Lung (tissue), 12 donors: ENCODE data around the gene TENM4. TPM values are rescaled to one million over a fixed set of nuclear protein-coding genes. Genes with fewer than 3 reads are reported as not detected.

ENCODE experiments used
- ATAC-seq: fragments of 200-7000 bp; cut with Tn5 transposase; one replicate; pipeline ENCODE4 v1.9.1; 2020; ENCODE audit warnings: moderate number of reproducible peaks; ENCODE audit not compliant: insufficient read depth, low FRiP score
- DNase-seq, 3 donors: peaks; one replicate each; pipeline ENCODE4 v3.0.0-alpha.2; 2013 to 2017
- H3K27ac ChIP-seq, 2 donors: one replicate each; pipeline ENCODE4 v1.5.1; 2013; ENCODE audit warnings: mild to moderate bottlenecking in 2 of 2, moderate library complexity in 2 of 2, control low read depth in 1 of 2, inconsistent platforms in 1 of 2, low read depth in 1 of 2, low read length in 1 of 2
- H3K27me3 ChIP-seq, 3 donors: one replicate each; pipeline ENCODE4 v1.5.1; 2013; ENCODE audit warnings: low read length in 2 of 3; ENCODE audit not compliant: control insufficient read depth in 3 of 3, insufficient read depth in 3 of 3
- H3K36me3 ChIP-seq, 4 donors: one replicate each; pipeline ENCODE4 v1.5.1; 2013; ENCODE audit warnings: low read length in 4 of 4, mild to moderate bottlenecking in 1 of 4, moderate library complexity in 1 of 4; ENCODE audit not compliant: control insufficient read depth in 4 of 4, insufficient read depth in 4 of 4
- H3K4me1 ChIP-seq, 5 donors: one replicate each; pipeline ENCODE4 v1.5.1; 2013; ENCODE audit warnings: low read length in 5 of 5, mild to moderate bottlenecking in 2 of 5, moderate library complexity in 1 of 5; ENCODE audit not compliant: control insufficient read depth in 5 of 5, insufficient read depth in 5 of 5
- H3K4me3 ChIP-seq: one replicate; pipeline ENCODE4 v1.5.1; 2013; ENCODE audit warnings: mild to moderate bottlenecking, control low read depth, moderate library complexity
- H3K9ac ChIP-seq, 2 donors: one replicate each; pipeline ENCODE4 v1.5.1; 2013; ENCODE audit warnings: low read length in 2 of 2, control low read depth in 1 of 2; ENCODE audit not compliant: insufficient read depth in 1 of 2
- H3K9me3 ChIP-seq, 4 donors: one replicate each; pipeline ENCODE4 v1.5.1; 2013; ENCODE audit warnings: low read length in 3 of 4, mild to moderate bottlenecking in 1 of 4, moderate library complexity in 1 of 4; ENCODE audit not compliant: control insufficient read depth in 4 of 4, insufficient read depth in 3 of 4
- WGBS, 2 donors: extraction: QIAGEN DNeasy Blood & Tissue Kit; methylation state at CpG; one replicate each; pipeline ENCODE4 v1.1.7; 2013; 5-methylcytosine and 5-hydroxymethylcytosine counted together
- polyA plus RNA-seq, 2 donors: library from polyadenylated mRNA; stranded (reverse); fragments of 200-250 nt; gene quantifications; one replicate each; pipeline ENCODE4 v1.2.1, GENCODE V29; 2013
- total RNA-seq, 2 donors: library from RNA; depleted of rRNA in 1 of 2; stranded (reverse); fragments of >200 nt in 1 of 2; gene quantifications; one replicate each; pipeline ENCODE4 v1.2.1, GENCODE V29; 2014 to 2021
- TF ChIP-seq, protein P1 (sequence below): IDR thresholded peaks from 2 replicates; pipeline ENCODE4 v1.5.1; 2012; ENCODE audit warnings: mild to moderate bottlenecking; ENCODE audit errors: control extremely low read depth, extremely low read depth
- donor health status: control.
- donor health status: control.
- donor health status: Bipolar disorder and iron deficiency.
- donor health status: healthy.
- donor health status: DM: yes; HTN: yes; CAD: no.

TENM4 gene
- total and polyA plus RNA-seq, 4 donors, result 0.28 to 16.4 (median 3.2) TPM

DNA sequence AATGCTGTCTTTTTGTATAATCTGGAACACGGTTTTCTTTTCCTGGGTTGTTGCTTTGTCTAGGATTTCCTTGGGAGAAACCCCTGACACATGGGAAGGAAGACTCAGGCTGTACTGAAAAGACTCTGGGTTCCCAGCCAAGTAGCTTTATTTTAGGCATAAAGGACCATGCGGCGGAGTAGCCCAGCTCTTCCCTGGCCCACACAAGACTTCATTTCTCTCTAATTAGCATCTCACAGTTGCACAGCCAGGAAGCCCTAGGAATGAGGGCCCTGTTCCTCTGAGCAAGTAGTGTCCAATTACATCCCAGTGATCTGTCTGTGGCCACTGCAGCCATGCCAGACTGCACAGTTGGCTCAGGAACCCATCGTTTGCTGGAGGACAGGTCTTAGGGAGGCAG lies 319.5 kb downstream of the TENM4 start:
- H3K4me1 ChIP-seq, result peaks cover 0 to 4% (median 0%) of the 10 kb centered on the region in 5 donors
- no peaks in the 10 kb centered on the region for H3K36me3 ChIP-seq
- H3K9me3 ChIP-seq, result peaks cover 0 to 4% (median 4%) of the 10 kb centered on the region in 4 donors
- H3K4me3 ChIP-seq, result no peak overlapping the region
- H3K9ac ChIP-seq, result no peak overlapping the region
- no peak overlapping the region for H3K27ac ChIP-seq
- 54 to 58% methylated on average over 4 of the region's 4 CpGs for WGBS, 2 donors
- ATAC-seq, result no peak
- DNase-seq, result no peak
- TF ChIP-seq, protein P1, sequence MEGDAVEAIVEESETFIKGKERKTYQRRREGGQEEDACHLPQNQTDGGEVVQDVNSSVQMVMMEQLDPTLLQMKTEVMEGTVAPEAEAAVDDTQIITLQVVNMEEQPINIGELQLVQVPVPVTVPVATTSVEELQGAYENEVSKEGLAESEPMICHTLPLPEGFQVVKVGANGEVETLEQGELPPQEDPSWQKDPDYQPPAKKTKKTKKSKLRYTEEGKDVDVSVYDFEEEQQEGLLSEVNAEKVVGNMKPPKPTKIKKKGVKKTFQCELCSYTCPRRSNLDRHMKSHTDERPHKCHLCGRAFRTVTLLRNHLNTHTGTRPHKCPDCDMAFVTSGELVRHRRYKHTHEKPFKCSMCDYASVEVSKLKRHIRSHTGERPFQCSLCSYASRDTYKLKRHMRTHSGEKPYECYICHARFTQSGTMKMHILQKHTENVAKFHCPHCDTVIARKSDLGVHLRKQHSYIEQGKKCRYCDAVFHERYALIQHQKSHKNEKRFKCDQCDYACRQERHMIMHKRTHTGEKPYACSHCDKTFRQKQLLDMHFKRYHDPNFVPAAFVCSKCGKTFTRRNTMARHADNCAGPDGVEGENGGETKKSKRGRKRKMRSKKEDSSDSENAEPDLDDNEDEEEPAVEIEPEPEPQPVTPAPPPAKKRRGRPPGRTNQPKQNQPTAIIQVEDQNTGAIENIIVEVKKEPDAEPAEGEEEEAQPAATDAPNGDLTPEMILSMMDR, result no peak
- no peaks in the 10 kb centered on the region for H3K27me3 ChIP-seq

DNA sequence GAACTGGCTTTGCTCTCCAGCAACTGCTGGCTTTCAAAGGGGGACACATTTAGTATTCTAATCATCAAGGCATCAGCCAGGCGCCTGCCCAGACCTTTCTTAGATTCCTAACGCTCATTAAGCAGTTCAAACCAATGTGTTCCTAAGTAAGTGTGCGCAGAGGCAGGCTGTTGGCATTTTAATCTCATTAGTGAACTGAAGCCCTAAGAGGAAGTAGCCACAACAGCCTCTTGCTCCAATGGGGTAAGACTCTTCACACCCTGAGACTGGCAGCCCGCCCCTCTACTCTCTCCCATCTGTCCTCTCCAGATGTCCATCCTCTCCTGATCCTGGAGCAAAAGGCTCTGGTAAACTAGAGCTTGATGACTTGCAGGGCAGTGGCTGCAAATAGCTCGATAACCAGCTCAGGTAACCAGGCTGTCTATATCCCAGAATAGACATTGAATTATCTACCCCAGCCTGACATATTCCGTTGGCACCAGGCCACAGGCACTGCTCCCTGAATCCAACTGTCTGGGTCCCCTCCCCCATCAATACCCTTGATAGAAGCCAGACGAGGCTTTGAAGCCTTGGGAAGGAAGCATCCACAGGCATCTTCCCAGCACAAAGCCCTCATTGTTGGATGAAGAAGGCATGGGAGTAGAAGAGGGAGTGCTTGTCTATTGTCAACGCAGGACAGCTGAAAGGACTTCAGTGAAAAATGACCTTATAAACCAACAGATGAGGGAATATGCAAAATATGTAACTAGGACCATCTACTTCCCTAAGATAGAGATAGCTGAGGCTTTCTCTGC lies 321.1 kb downstream of the TENM4 start:
- Histone ChIP-seq H3K9ac (no peak overlapping the region), H3K4me3 (no peak overlapping the region), H3K4me1 (peaks cover 0 to 4% (median 0%) of the 10 kb centered on the region in 5 donors), H3K9me3 (peaks cover 0 to 3% (median 0%) of the 10 kb centered on the region in 4 donors), H3K27me3 (no peaks in the 10 kb centered on the region), H3K36me3 (no peaks in the 10 kb centered on the region), H3K27ac (no peak overlapping the region)
- TF ChIP-seq, protein P1, result no peak
- DNase-seq (no peak), ATAC-seq (no peak)
- WGBS, 2 donors, result 60 to 62% methylated on average over 8 of the region's 8 CpGs

DNA sequence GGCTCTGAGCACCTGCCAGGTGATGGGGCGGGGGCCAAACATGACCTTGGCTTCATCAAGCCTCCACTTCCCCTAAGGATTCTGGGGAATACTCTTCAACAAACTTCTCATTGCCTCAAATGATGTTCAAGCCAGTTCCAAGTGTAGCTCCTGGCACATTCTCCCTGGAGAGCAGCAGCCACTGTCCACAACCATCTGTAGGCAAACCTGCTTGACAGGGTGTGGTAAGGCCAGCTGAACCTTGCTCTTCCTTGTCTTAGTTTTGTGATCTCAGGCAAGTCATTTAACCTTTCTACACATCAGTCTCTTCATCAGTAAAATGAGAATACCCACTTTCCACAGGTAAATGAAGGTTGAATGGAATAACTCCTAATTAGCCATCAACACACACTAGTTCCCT lies 323.3 kb downstream of the TENM4 start:
- Histone ChIP-seq H3K27ac (no peak overlapping the region), H3K27me3 (no peaks in the 10 kb centered on the region), H3K9ac (no peak overlapping the region), H3K9me3 (peaks cover 0 to 3% (median 0%) of the 10 kb centered on the region in 4 donors), H3K4me1 (peaks cover 0 to 12% (median 4%) of the 10 kb centered on the region in 5 donors), H3K4me3 (no peak overlapping the region), H3K36me3 (no peaks in the 10 kb centered on the region)
- DNase-seq, result no peak
- ATAC-seq, result no peak
- TF ChIP-seq, protein P1, result no peak
- WGBS, 2 donors, result 88 to 93% methylated on average over 1 of the region's 1 CpG

DNA sequence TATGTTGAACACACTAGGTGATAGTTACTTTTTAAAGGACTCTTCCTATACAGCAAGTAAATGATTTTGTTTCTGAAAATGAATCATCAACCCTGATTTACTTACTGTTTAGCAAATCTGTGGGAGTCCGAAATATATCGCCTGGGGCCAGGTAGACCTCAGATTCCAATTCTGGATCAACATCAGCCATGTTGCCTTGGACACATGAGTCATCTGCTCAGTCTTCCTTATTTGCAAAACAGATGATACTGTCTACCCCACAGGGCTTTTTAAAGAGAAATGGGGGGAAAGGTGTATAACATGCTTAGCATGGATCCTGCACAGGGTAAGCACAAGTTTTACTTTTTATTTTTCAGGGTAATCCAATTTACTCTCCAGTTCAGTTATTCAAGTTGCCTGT lies 324.2 kb downstream of the TENM4 start:
- Histone ChIP-seq H3K9me3 (peaks cover 0 to 3% (median 0%) of the 10 kb centered on the region in 4 donors), H3K36me3 (no peaks in the 10 kb centered on the region), H3K9ac (no peak overlapping the region), H3K27me3 (no peaks in the 10 kb centered on the region), H3K27ac (no peak overlapping the region), H3K4me3 (no peak overlapping the region), H3K4me1 (peaks cover 0 to 13% (median 4%) of the 10 kb centered on the region in 5 donors)
- TF ChIP-seq, protein P1, result no peak
- WGBS, 2 donors, result 97 to 98% methylated on average over 2 of the region's 2 CpGs
- no peak for ATAC-seq
- no peak for DNase-seq
